HEK293 (cell line): ENCODE data around the gene LIPH.
A peak's percentile ranks its signal among the peaks of the same experiment; 100 is the strongest.

ENCODE experiments used
- FEZF1 ChIP-seq: fragments of 450-650 bp; formaldehyde crosslinking; IDR thresholded peaks from 2 replicates; pipeline ENCODE4 v1.5.1; 2016; ENCODE audit warnings: missing biosample characterization, missing genetic modification characterization
- KLF10 ChIP-seq: fragments of 450-650 bp; IDR thresholded peaks from 2 replicates; pipeline ENCODE4 v1.5.1; 2018; ENCODE audit warnings: missing biosample characterization, mild to moderate bottlenecking, missing genetic modification characterization
- KLF7 ChIP-seq: fragments of 450-650 bp; formaldehyde crosslinking; IDR thresholded peaks from 2 replicates; pipeline ENCODE4 v1.5.1; 2016; ENCODE audit warnings: missing biosample characterization, missing genetic modification characterization, borderline replicate concordance
- MZF1 ChIP-seq: fragments of 450-650 bp; formaldehyde crosslinking; IDR thresholded peaks from 2 replicates; pipeline ENCODE4 v1.5.1; 2017; ENCODE audit warnings: missing biosample characterization, missing genetic modification characterization, borderline replicate concordance
- TRIM28 ChIP-seq: IDR thresholded peaks from 2 replicates; pipeline ENCODE4 v1.6.1; 2011; ENCODE audit warnings: low read length, control low read depth, borderline replicate concordance
- YY1 ChIP-seq: fragments of 450-650 bp; formaldehyde crosslinking; IDR thresholded peaks from 2 replicates; pipeline ENCODE4 v1.5.1; 2018; ENCODE audit warnings: missing biosample characterization, missing genetic modification characterization
- ZBTB21 ChIP-seq: fragments of 450-650 bp; formaldehyde crosslinking; IDR thresholded peaks from 2 replicates; pipeline ENCODE4 v1.5.1; 2017; ENCODE audit warnings: missing biosample characterization, missing genetic modification characterization
- ZNF132 ChIP-seq: fragments of 450-650 bp; formaldehyde crosslinking; IDR thresholded peaks from 2 replicates; pipeline ENCODE4 v1.5.1; 2017; ENCODE audit warnings: missing biosample characterization, missing genetic modification characterization, borderline replicate concordance
- ZNF140 ChIP-seq: fragments of 450-650 bp; formaldehyde crosslinking; IDR thresholded peaks from 2 replicates; pipeline ENCODE4 v1.5.1; 2016; ENCODE audit warnings: missing biosample characterization, missing genetic modification characterization
- ZNF146 ChIP-seq: fragments of 450-650 bp; formaldehyde crosslinking; IDR thresholded peaks from 2 replicates; pipeline ENCODE4 v1.5.1; 2016; ENCODE audit warnings: missing biosample characterization, missing genetic modification characterization
- ZNF148 ChIP-seq: fragments of 450-650 bp; formaldehyde crosslinking; IDR thresholded peaks from 2 replicates; pipeline ENCODE4 v1.5.0; 2017; ENCODE audit warnings: missing biosample characterization, missing genetic modification characterization, borderline replicate concordance
- ZNF155 ChIP-seq: fragments of 450-650 bp; formaldehyde crosslinking; IDR thresholded peaks from 2 replicates; pipeline ENCODE4 v1.5.1; 2016; ENCODE audit warnings: missing biosample characterization, missing genetic modification characterization
- ZNF184 ChIP-seq: fragments of 450-650 bp; IDR thresholded peaks from 2 replicates; pipeline ENCODE4 v1.5.1; 2018; ENCODE audit warnings: missing biosample characterization, mild to moderate bottlenecking, missing genetic modification characterization
- ZNF202 ChIP-seq: fragments of 450-650 bp; formaldehyde crosslinking; IDR thresholded peaks from 2 replicates; pipeline ENCODE4 v1.5.1; 2016; ENCODE audit warnings: missing biosample characterization, missing genetic modification characterization, borderline replicate concordance
- ZNF266 ChIP-seq: fragments of 450-650 bp; formaldehyde crosslinking; IDR thresholded peaks from 2 replicates; pipeline ENCODE4 v1.5.1; 2016; ENCODE audit warnings: missing biosample characterization, missing genetic modification characterization, low read depth
- ZNF302 ChIP-seq: fragments of 450-650 bp; formaldehyde crosslinking; IDR thresholded peaks from 2 replicates; pipeline ENCODE4 v1.5.1; 2016; ENCODE audit warnings: missing biosample characterization, missing genetic modification characterization, low read depth
- ZNF324 ChIP-seq: fragments of 450-650 bp; formaldehyde crosslinking; IDR thresholded peaks from 2 replicates; pipeline ENCODE4 v1.5.1; 2016; ENCODE audit warnings: missing biosample characterization, missing genetic modification characterization
- ZNF341 ChIP-seq: fragments of 450-650 bp; formaldehyde crosslinking; IDR thresholded peaks from 2 replicates; pipeline ENCODE4; 2016; ENCODE audit warnings: low read depth, missing biosample characterization, missing genetic modification characterization
- ZNF37A ChIP-seq: fragments of 450-650 bp; IDR thresholded peaks from 2 replicates; pipeline ENCODE4 v1.5.1; 2018; ENCODE audit warnings: missing biosample characterization, missing genetic modification characterization
- ZNF394 ChIP-seq: fragments of 450-650 bp; formaldehyde crosslinking; IDR thresholded peaks from 2 replicates; pipeline ENCODE4 v1.5.1; 2016; ENCODE audit warnings: missing biosample characterization, missing genetic modification characterization, mild to moderate bottlenecking, moderate library complexity, borderline replicate concordance
- ZNF404 ChIP-seq: fragments of 450-650 bp; formaldehyde crosslinking; IDR thresholded peaks from 2 replicates; pipeline ENCODE4 v1.5.1; 2017; ENCODE audit warnings: missing biosample characterization, missing genetic modification characterization
- ZNF433 ChIP-seq: fragments of 450-650 bp; formaldehyde crosslinking; IDR thresholded peaks from 2 replicates; pipeline ENCODE4 v1.5.1; 2016; ENCODE audit warnings: missing biosample characterization, missing genetic modification characterization, low read depth
- ZNF449 ChIP-seq: fragments of 450-650 bp; formaldehyde crosslinking; IDR thresholded peaks from 2 replicates; pipeline ENCODE4 v1.5.1; 2017; ENCODE audit warnings: missing biosample characterization, mild to moderate bottlenecking, missing genetic modification characterization, moderate library complexity
- ZNF530 ChIP-seq: fragments of 450-650 bp; formaldehyde crosslinking; IDR thresholded peaks from 2 replicates; pipeline ENCODE4 v1.5.1; 2016; ENCODE audit warnings: low read depth, missing biosample characterization, missing genetic modification characterization
- ZNF585B ChIP-seq: fragments of 450-650 bp; formaldehyde crosslinking; IDR thresholded peaks from 2 replicates; pipeline ENCODE4 v1.5.1; 2016; ENCODE audit warnings: missing biosample characterization, missing genetic modification characterization
- ZNF707 ChIP-seq: fragments of 450-650 bp; formaldehyde crosslinking; IDR thresholded peaks from 2 replicates; pipeline ENCODE4 v1.5.1; 2016; ENCODE audit warnings: missing biosample characterization, missing genetic modification characterization
- ZNF768 ChIP-seq: fragments of 450-650 bp; formaldehyde crosslinking; IDR thresholded peaks from 2 replicates; pipeline ENCODE4 v1.5.1; 2018; ENCODE audit warnings: missing biosample characterization, mild to moderate bottlenecking, missing genetic modification characterization
- ZNF830 ChIP-seq: fragments of 450-650 bp; IDR thresholded peaks from 2 replicates; pipeline ENCODE4 v1.5.0; 2018; ENCODE audit warnings: missing biosample characterization, missing genetic modification characterization, low read depth, mild to moderate bottlenecking, moderate library complexity
- ZNF837 ChIP-seq: fragments of 450-650 bp; formaldehyde crosslinking; IDR thresholded peaks from 2 replicates; pipeline ENCODE4 v1.5.1; 2016; ENCODE audit warnings: missing biosample characterization, missing genetic modification characterization
- ZSCAN23 ChIP-seq: fragments of 450-650 bp; formaldehyde crosslinking; IDR thresholded peaks from 2 replicates; pipeline ENCODE4 v1.5.1; 2016; ENCODE audit warnings: missing biosample characterization, missing genetic modification characterization
- TF ChIP-seq, protein P1 (sequence below): fragments of 450-650 bp; formaldehyde crosslinking; IDR thresholded peaks from 2 replicates; pipeline ENCODE4 v1.5.1; 2017; ENCODE audit warnings: missing biosample characterization, missing genetic modification characterization
- TF ChIP-seq, protein P2 (sequence below): fragments of 450-650 bp; formaldehyde crosslinking; IDR thresholded peaks from 2 replicates; pipeline ENCODE4 v1.5.1; 2016; ENCODE audit warnings: missing biosample characterization, missing genetic modification characterization
- TF ChIP-seq, protein P3 (sequence below): fragments of 450-650 bp; formaldehyde crosslinking; IDR thresholded peaks from 2 replicates; pipeline ENCODE4 v1.5.1; 2017; ENCODE audit warnings: missing biosample characterization, missing genetic modification characterization

LIPH gene

GRCh38 chr3:185585859-185586685 is 33.7 kb upstream of the LIPH start, which contains the start of gene SENP2 (continued):
- no peak for TF ChIP-seq ZNF837 (tag by site-specific recombination)
- no peak for TF ChIP-seq ZNF768
- no peak for TF ChIP-seq TRIM28
- no peak for TF ChIP-seq ZNF148
- peak; percentile 77; the same call in 1 of the 2 replicates for TF ChIP-seq ZNF394 (tag by site-specific recombination)
- no peak for TF ChIP-seq ZNF140 (tag by site-specific recombination)
- TF ChIP-seq ZNF530 (tag by site-specific recombination), result no peak
- TF ChIP-seq ZNF302 (tag by site-specific recombination), result no peak
- TF ChIP-seq ZNF707 (tag by site-specific recombination), result no peak
- peak; percentile 99 for TF ChIP-seq KLF10
- TF ChIP-seq ZNF155 (tag by site-specific recombination), result no peak
- TF ChIP-seq ZNF37A (tag by site-specific recombination), result no peak
- no peak for TF ChIP-seq ZNF132 (tag by site-specific recombination)
- TF ChIP-seq, protein P1, sequence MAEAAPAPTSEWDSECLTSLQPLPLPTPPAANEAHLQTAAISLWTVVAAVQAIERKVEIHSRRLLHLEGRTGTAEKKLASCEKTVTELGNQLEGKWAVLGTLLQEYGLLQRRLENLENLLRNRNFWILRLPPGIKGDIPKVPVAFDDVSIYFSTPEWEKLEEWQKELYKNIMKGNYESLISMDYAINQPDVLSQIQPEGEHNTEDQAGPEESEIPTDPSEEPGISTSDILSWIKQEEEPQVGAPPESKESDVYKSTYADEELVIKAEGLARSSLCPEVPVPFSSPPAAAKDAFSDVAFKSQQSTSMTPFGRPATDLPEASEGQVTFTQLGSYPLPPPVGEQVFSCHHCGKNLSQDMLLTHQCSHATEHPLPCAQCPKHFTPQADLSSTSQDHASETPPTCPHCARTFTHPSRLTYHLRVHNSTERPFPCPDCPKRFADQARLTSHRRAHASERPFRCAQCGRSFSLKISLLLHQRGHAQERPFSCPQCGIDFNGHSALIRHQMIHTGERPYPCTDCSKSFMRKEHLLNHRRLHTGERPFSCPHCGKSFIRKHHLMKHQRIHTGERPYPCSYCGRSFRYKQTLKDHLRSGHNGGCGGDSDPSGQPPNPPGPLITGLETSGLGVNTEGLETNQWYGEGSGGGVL, result peak; percentile 41; the same call in 1 of the 2 replicates
- peak; percentile 85 for TF ChIP-seq ZNF324 (tag by site-specific recombination)
- TF ChIP-seq, protein P2, sequence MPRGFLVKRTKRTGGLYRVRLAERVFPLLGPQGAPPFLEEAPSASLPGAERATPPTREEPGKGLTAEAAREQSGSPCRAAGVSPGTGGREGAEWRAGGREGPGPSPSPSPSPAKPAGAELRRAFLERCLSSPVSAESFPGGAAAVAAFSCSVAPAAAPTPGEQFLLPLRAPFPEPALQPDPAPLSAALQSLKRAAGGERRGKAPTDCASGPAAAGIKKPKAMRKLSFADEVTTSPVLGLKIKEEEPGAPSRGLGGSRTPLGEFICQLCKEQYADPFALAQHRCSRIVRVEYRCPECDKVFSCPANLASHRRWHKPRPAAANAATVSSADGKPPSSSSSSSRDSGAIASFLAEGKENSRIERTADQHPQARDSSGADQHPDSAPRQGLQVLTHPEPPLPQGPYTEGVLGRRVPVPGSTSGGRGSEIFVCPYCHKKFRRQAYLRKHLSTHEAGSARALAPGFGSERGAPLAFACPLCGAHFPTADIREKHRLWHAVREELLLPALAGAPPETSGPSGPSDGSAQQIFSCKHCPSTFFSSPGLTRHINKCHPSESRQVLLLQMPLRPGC (tag by site-specific recombination), result peak; percentile 47; the same call in 1 of the 2 replicates
- no peak for TF ChIP-seq YY1 (tag by site-specific recombination)
- no peak for TF ChIP-seq KLF7 (tag by site-specific recombination)
- no peak; the same call in 1 of the 2 replicates for TF ChIP-seq ZNF341
- TF ChIP-seq ZNF404 (tag by site-specific recombination), result no peak
- TF ChIP-seq ZNF266, result no peak
- no peak for TF ChIP-seq ZNF433 (tag by site-specific recombination)
- TF ChIP-seq ZNF202 (tag by site-specific recombination), result no peak
- no peak for TF ChIP-seq ZNF830
- peak; percentile 94 for TF ChIP-seq ZBTB21 (tag by site-specific recombination)
- peak; percentile 14; the same call in 1 of the 2 replicates for TF ChIP-seq ZNF449 (tag by site-specific recombination)
- no peak for TF ChIP-seq FEZF1 (tag by site-specific recombination)
- no peak for TF ChIP-seq ZNF184
- TF ChIP-seq, protein P3, sequence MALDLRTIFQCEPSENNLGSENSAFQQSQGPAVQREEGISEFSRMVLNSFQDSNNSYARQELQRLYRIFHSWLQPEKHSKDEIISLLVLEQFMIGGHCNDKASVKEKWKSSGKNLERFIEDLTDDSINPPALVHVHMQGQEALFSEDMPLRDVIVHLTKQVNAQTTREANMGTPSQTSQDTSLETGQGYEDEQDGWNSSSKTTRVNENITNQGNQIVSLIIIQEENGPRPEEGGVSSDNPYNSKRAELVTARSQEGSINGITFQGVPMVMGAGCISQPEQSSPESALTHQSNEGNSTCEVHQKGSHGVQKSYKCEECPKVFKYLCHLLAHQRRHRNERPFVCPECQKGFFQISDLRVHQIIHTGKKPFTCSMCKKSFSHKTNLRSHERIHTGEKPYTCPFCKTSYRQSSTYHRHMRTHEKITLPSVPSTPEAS, result no peak
- no peak for TF ChIP-seq ZNF585B
- no peak for TF ChIP-seq ZSCAN23
- no peak for TF ChIP-seq MZF1 (tag by site-specific recombination)
- TF ChIP-seq ZNF146, result no peak
